Endothelial cell of umbilical vein (primary cell): ENCODE results near the gene SLC6A6. TPM values are rescaled to one million over a fixed set of nuclear protein-coding genes. Genes with fewer than 3 reads are reported as not detected.

ENCODE experiments used
- BruUV-seq: library from RNA; stranded (reverse); fragments of 400-500 nt; replicated peaks from 2 replicates; lab custom pipeline; 2021; lab: Mats Ljungman, UMichigan
- CTCF ChIA-PET: fragments of 300-600, 350-600 bp; sonication (Branson Sonifier 250); formaldehyde crosslinking; loops from one replicate; lab custom pipeline; 2021; ENCODE audit warnings: antibody characterized with exemption, inconsistent platforms; lab: Charles Lee
- POLR2A ChIA-PET: fragments of 300-600, 350-600 bp; sonication (Branson Sonifier 250); formaldehyde crosslinking; loops from one replicate; lab custom pipeline; 2021; ENCODE audit warnings: antibody characterized with exemption, inconsistent platforms; lab: Charles Lee
- DNase-seq: peaks from one replicate; pipeline ENCODE4 v3.0.0-alpha.2; 2011; ENCODE audit warnings: low read depth, low spot score
- FAIRE-seq: peaks from 2 replicates; lab custom pipeline; 2011; peaks lifted over from hg19 to GRCh38; lab: Jason Lieb, UNC
- H2AFZ ChIP-seq: 2 replicates; pipeline ENCODE4 v1.6.0; 2012; ENCODE audit warnings: low read depth, low read length, control low read depth, inconsistent platforms
- H3K27ac ChIP-seq: 2 replicates; pipeline ENCODE4 v1.5.1; 2011; ENCODE audit warnings: low read depth, mild to moderate bottlenecking, control low read depth, low read length, moderate library complexity; ENCODE audit not compliant: insufficient read depth
- H3K27me3 ChIP-seq, 2 experiments: 2 replicates each; pipeline versions ENCODE4 v1.6.0 to v1.6.1; 2011; ENCODE audit warnings: low read length in 2 of 2, mixed read lengths in 1 of 2; ENCODE audit not compliant: control insufficient read depth in 2 of 2, insufficient read depth in 2 of 2
- H3K36me3 ChIP-seq, 2 experiments: 2 replicates in 1 of 2; 3 replicates in 1 of 2; pipeline ENCODE4 v1.5.1; 2011; ENCODE audit warnings: low read length in 2 of 2, mild to moderate bottlenecking in 1 of 2, moderate library complexity in 1 of 2; ENCODE audit not compliant: control insufficient read depth in 2 of 2, insufficient read depth in 2 of 2; ENCODE audit errors: extremely low read depth in 1 of 2
- H3K4me1 ChIP-seq: 3 replicates; pipeline ENCODE4 v1.5.1; 2011; ENCODE audit warnings: mild to moderate bottlenecking, low read length; ENCODE audit not compliant: control insufficient read depth, insufficient read depth; ENCODE audit errors: extremely low read depth
- H3K4me2 ChIP-seq: 2 replicates; pipeline ENCODE4 v1.6.1; 2011; ENCODE audit warnings: low read length, control low read depth, mixed read lengths; ENCODE audit not compliant: insufficient read depth
- H3K4me3 ChIP-seq, 3 experiments: fragments of 200-600 bp in 1 of 3; sonication (generic), shearing (Covaris generic) in 1 of 3; replicated peaks in 1 of 3; 2 replicates each; pipeline ENCODE4 v1.5.1; 2011 to 2016; ENCODE audit warnings: control low read depth in 3 of 3, low read length in 3 of 3, mild to moderate bottlenecking in 2 of 3, inconsistent platforms in 1 of 3, low read depth in 1 of 3, moderate library complexity in 1 of 3; ENCODE audit not compliant: insufficient read depth in 1 of 3
- H3K79me2 ChIP-seq: 2 replicates; pipeline ENCODE4 v1.6.0; 2012; ENCODE audit warnings: low read length, inconsistent platforms; ENCODE audit not compliant: control insufficient read depth, insufficient read depth
- H3K9ac ChIP-seq: replicated peaks from 2 replicates; pipeline ENCODE3; 2011; ENCODE audit warnings: low read length, control low read depth; ENCODE audit not compliant: insufficient read depth; ENCODE audit errors: extremely low read depth
- H3K9me1 ChIP-seq: replicated peaks from 3 replicates; pipeline ENCODE4 v1.6.0; 2011; ENCODE audit warnings: mild to moderate bottlenecking, low read length; ENCODE audit not compliant: control insufficient read depth, insufficient read depth; ENCODE audit errors: extremely low read depth
- H3K9me3 ChIP-seq: replicated peaks from 2 replicates; pipeline ENCODE4 v1.5.1; 2012; ENCODE audit warnings: low read length, inconsistent platforms; ENCODE audit not compliant: control insufficient read depth, insufficient read depth
- H4K20me1 ChIP-seq: replicated peaks from 2 replicates; pipeline ENCODE3; 2011; ENCODE audit warnings: mild to moderate bottlenecking, low read length; ENCODE audit not compliant: control insufficient read depth, insufficient read depth; ENCODE audit errors: extremely low read depth
- FOS ChIP-seq: IDR thresholded peaks from 2 replicates; pipeline ENCODE4 v1.6.1; 2011; ENCODE audit warnings: mild to moderate bottlenecking, low read length, moderate library complexity, borderline replicate concordance; ENCODE audit not compliant: insufficient read depth
- GATA2 ChIP-seq: IDR thresholded peaks from 2 replicates; pipeline ENCODE4 v1.7.0; 2011; ENCODE audit warnings: low read depth, mild to moderate bottlenecking, moderate library complexity, mixed read lengths, low read length; ENCODE audit not compliant: insufficient read length, insufficient read depth
- JUN ChIP-seq: IDR thresholded peaks from 2 replicates; pipeline ENCODE4 v1.6.1; 2011; ENCODE audit warnings: borderline replicate concordance, low read depth; ENCODE audit not compliant: insufficient read length, insufficient read depth
- MYC ChIP-seq: IDR thresholded peaks from one replicate; pipeline ENCODE4 v1.6.1; 2011; ENCODE audit warnings: mild to moderate bottlenecking, low read depth, low read length
- POLR2A ChIP-seq: IDR thresholded peaks from 2 replicates; pipeline ENCODE4 v1.6.1; 2012; ENCODE audit warnings: low read depth, mild to moderate bottlenecking, control low read depth, low read length
- POLR2AphosphoS5 ChIP-seq: IDR thresholded peaks from 2 replicates; pipeline ENCODE4 v1.6.1; 2012; ENCODE audit warnings: low read depth, mild to moderate bottlenecking, control low read depth, low read length, moderate library complexity; ENCODE audit not compliant: insufficient read depth
- dilution Hi-C: fragments of 300-500 bp; cut with MboI; formaldehyde crosslinking; loops from one replicate; pipeline ENCODE4 v1.15.0; 2019; ENCODE audit warnings: low sequenced_read_pairs; ENCODE audit not compliant: extremely low pct_ligation_motif_present
- intact Hi-C: fragments of 100-400 bp; cut with micrococcal nuclease; formaldehyde crosslinking; loops from one replicate; pipeline ENCODE4 v1.10.0; 2022
- polyA plus RNA-seq, 4 experiments: library from polyadenylated mRNA; depleted of rRNA in 3 of 4; stranded (reverse) in 3 of 4; unstranded in 1 of 4; fragments of >200 nt; gene quantifications; 2 replicates each; pipeline versions ENCODE4 v1.2.1 to v1.2.3, GENCODE V29; 2011 to 2012; ENCODE audit warnings: missing spikeins in 1 of 4
- total RNA-seq: library from RNA; stranded (reverse); gene quantifications from 2 replicates; pipeline ENCODE4 v1.2.3, GENCODE V29; 2021
- TF ChIP-seq, protein P1 (sequence below), 2 donors: IDR thresholded peaks; 1 replicate in 1 of 2; 2 replicates in 1 of 2; pipeline ENCODE4 v1.5.1; 2011; ENCODE audit warnings: low read length in 2 of 2, mild to moderate bottlenecking in 2 of 2, moderate library complexity in 2 of 2, control low read depth in 1 of 2, inconsistent platforms in 1 of 2, low read depth in 1 of 2; ENCODE audit not compliant: insufficient read depth in 1 of 2; ENCODE audit errors: extremely low read depth in 1 of 2
- TF ChIP-seq, protein P2 (sequence below): IDR thresholded peaks from 2 replicates; pipeline ENCODE4 v1.6.1; 2011; ENCODE audit not compliant: insufficient read depth, insufficient read length

Gene SLC6A6
- total and polyA plus RNA-seq, 2 donors (not counting 3 experiments of a cell fraction or from before 2014, with no cell fraction given): 25.7 to 38.0 TPM

DNA sequence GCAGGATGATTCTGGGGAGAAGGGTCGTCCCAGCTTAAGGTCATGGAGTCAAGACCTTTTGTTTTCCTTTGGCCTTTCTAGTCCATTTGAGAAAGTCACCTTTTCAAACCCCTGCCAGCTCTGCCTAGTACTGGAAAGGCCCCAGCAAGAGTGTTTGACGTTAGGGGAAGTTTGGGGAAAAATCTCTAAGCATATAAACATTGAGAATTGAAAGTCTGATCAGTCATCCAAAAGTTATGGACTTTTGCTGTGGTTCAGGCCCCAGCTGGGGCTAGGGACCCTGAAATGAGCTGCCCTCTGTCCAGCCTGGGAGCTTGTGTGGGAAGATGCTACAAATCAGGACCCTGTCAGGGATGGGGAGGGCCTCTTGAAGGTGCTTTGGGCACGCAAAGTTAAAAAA, 21.6 kb downstream of the SLC6A6 start:
- Histone ChIP-seq H3K9ac (no peak overlapping the region), H3K9me3 (no peaks in the 10 kb centered on the region), H3K27ac (no peak overlapping the region), H3K4me3 (no peak overlapping the region), H3K36me3 (no peaks in the 10 kb centered on the region), H4K20me1 (no peaks in the 10 kb centered on the region), H3K79me2 (peaks cover 7% of the 10 kb centered on the region), H3K9me1 (no peaks in the 10 kb centered on the region), H3K4me2 (no peak overlapping the region), H2AFZ (no peak overlapping the region), H3K27me3 (no peaks in the 10 kb centered on the region), H3K4me1 (peaks cover 8% of the 10 kb centered on the region)
- ChIA-PET POLR2A (no interaction called here), CTCF (interaction anchor here (1.3 kb wide), 1 partner anchor 220 kb away, joined by 3 read pairs; no protein-coding TSS in a partner anchor)
- BruUV-seq: no TSS peak
- TF ChIP-seq JUN (no peak), GATA2 (no peak), POLR2AphosphoS5 (no peak), POLR2A (no peak), MYC (no peak), FOS (no peak)
- TF ChIP-seq, protein P1, sequence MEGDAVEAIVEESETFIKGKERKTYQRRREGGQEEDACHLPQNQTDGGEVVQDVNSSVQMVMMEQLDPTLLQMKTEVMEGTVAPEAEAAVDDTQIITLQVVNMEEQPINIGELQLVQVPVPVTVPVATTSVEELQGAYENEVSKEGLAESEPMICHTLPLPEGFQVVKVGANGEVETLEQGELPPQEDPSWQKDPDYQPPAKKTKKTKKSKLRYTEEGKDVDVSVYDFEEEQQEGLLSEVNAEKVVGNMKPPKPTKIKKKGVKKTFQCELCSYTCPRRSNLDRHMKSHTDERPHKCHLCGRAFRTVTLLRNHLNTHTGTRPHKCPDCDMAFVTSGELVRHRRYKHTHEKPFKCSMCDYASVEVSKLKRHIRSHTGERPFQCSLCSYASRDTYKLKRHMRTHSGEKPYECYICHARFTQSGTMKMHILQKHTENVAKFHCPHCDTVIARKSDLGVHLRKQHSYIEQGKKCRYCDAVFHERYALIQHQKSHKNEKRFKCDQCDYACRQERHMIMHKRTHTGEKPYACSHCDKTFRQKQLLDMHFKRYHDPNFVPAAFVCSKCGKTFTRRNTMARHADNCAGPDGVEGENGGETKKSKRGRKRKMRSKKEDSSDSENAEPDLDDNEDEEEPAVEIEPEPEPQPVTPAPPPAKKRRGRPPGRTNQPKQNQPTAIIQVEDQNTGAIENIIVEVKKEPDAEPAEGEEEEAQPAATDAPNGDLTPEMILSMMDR (IDR thresholded peaks at IDR 0.05; ENCODE audit: extremely low read depth in 1 of 2, insufficient read depth in 1 of 2, low read depth in 1 of 2, low read length in 2 of 2): no peak
- TF ChIP-seq, protein P2, sequence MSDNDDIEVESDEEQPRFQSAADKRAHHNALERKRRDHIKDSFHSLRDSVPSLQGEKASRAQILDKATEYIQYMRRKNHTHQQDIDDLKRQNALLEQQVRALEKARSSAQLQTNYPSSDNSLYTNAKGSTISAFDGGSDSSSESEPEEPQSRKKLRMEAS: no peak
- DNase-seq: no peak
- intact Hi-C loops (no loop called here), dilution Hi-C loops (no loop called here)
- FAIRE-seq: no peak
